Measurements from ENCODE around the gene PMIS2.
A peak's percentile ranks its signal among the peaks of the same experiment; 100 is the strongest.

Gene PMIS2

DNA sequence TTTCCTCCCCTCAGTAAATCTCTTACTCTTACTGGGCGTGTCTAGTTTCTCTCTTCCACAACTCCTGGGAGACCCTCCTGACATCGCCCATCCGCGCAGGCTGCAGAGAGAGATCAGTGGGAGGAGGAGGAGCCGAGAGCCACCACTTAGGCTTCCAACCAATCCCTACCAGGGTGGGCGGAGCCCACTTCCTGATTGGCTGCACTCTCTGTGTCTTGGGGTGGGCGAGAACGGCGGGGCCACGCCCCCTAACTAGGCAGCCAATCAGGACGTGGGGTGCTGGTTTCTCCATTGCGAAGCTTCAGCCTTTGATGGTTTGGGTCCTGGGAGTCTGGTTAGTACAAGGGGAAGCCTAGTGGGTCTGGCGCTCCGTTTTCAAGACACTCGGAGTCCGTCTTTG lies at the start of gene PMIS2:
Gene PMIS2 (plus strand): TSS at position 326 of the 400 bp plus-strand sequence. CDS start 87 bp downstream, outside the sequence.
- peak; percentile 64 for ATAC-seq
- TF ChIP-seq ZNF70 (CRISPR knock-in tag; IDR thresholded peaks at IDR 0.05) (no peak), TOX (CRISPR knock-in tag; IDR thresholded peaks at IDR 0.05; ENCODE audit: borderline replicate concordance) (no peak), ZFP3 (CRISPR knock-in tag; IDR thresholded peaks at IDR 0.05) (no peak), ISL1 (CRISPR knock-in tag; IDR thresholded peaks at IDR 0.05) (no peak), ESRRG (CRISPR knock-in tag; IDR thresholded peaks at IDR 0.05) (no peak), CSDC2 (CRISPR knock-in tag; IDR thresholded peaks at IDR 0.05) (no peak), ZC3H10 (CRISPR knock-in tag; IDR thresholded peaks at IDR 0.05) (no peak), SNAI2 (CRISPR knock-in tag; IDR thresholded peaks at IDR 0.05) (no peak), GLIS3 (CRISPR knock-in tag; IDR thresholded peaks at IDR 0.05) (no peak), PPARA (CRISPR knock-in tag; IDR thresholded peaks at IDR 0.05; ENCODE audit: borderline replicate concordance) (no peak), ZFP30 (CRISPR knock-in tag; IDR thresholded peaks at IDR 0.05) (no peak), OSR1 (CRISPR knock-in tag; IDR thresholded peaks at IDR 0.05) (no peak)

DNA sequence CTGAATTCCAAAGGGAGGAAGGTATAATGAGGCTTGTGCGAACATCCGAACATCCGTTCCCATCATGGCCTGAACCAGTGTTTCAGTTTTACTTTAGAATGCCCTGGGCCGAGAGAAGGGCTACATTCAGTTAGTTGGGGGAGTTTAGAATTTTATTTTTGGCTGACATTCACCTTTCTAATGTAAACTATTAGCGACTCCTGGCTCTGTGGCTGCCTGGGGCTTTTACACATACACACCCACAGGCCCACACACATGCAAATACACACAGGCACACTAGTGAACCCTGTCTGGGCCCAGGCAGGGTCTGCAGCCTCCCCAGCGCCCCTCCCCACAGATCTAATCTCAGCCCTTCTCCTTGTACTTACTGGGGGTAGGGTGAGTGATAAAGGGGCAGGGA lies 46.7 kb upstream of the PMIS2 start:
- TF ChIP-seq CSDC2 (CRISPR knock-in tag; IDR thresholded peaks at IDR 0.05): no peak
- TF ChIP-seq ZNF565 (CRISPR knock-in tag; conservative IDR thresholded peaks at IDR 0.05; ENCODE audit: low read depth): no peak
- TF ChIP-seq, protein P1, sequence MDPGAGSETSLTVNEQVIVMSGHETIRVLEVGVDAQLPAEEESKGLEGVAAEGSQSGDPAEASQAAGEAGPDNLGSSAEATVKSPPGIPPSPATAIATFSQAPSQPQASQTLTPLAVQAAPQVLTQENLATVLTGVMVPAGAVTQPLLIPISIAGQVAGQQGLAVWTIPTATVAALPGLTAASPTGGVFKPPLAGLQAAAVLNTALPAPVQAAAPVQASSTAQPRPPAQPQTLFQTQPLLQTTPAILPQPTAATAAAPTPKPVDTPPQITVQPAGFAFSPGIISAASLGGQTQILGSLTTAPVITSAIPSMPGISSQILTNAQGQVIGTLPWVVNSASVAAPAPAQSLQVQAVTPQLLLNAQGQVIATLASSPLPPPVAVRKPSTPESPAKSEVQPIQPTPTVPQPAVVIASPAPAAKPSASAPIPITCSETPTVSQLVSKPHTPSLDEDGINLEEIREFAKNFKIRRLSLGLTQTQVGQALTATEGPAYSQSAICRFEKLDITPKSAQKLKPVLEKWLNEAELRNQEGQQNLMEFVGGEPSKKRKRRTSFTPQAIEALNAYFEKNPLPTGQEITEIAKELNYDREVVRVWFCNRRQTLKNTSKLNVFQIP (CRISPR knock-in tag; IDR thresholded peaks at IDR 0.05; ENCODE audit: borderline replicate concordance, low read depth): no peak
- TF ChIP-seq, protein P2, sequence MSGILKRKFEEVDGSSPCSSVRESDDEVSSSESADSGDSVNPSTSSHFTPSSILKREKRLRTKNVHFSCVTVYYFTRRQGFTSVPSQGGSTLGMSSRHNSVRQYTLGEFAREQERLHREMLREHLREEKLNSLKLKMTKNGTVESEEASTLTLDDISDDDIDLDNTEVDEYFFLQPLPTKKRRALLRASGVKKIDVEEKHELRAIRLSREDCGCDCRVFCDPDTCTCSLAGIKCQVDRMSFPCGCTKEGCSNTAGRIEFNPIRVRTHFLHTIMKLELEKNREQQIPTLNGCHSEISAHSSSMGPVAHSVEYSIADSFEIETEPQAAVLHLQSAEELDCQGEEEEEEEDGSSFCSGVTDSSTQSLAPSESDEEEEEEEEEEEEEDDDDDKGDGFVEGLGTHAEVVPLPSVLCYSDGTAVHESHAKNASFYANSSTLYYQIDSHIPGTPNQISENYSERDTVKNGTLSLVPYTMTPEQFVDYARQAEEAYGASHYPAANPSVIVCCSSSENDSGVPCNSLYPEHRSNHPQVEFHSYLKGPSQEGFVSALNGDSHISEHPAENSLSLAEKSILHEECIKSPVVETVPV (CRISPR knock-in tag; IDR thresholded peaks at IDR 0.05): no peak
- no peak for TF ChIP-seq ISL1 (CRISPR knock-in tag; IDR thresholded peaks at IDR 0.05)
- TF ChIP-seq BACH2 (CRISPR knock-in tag; IDR thresholded peaks at IDR 0.05; ENCODE audit: borderline replicate concordance): no peak
- TF ChIP-seq ZFP3 (CRISPR knock-in tag; IDR thresholded peaks at IDR 0.05): no peak
- TF ChIP-seq, protein P3, sequence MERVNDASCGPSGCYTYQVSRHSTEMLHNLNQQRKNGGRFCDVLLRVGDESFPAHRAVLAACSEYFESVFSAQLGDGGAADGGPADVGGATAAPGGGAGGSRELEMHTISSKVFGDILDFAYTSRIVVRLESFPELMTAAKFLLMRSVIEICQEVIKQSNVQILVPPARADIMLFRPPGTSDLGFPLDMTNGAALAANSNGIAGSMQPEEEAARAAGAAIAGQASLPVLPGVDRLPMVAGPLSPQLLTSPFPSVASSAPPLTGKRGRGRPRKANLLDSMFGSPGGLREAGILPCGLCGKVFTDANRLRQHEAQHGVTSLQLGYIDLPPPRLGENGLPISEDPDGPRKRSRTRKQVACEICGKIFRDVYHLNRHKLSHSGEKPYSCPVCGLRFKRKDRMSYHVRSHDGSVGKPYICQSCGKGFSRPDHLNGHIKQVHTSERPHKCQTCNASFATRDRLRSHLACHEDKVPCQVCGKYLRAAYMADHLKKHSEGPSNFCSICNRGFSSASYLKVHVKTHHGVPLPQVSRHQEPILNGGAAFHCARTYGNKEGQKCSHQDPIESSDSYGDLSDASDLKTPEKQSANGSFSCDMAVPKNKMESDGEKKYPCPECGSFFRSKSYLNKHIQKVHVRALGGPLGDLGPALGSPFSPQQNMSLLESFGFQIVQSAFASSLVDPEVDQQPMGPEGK (CRISPR knock-in tag; IDR thresholded peaks at IDR 0.05; ENCODE audit: borderline replicate concordance): no peak
- TF ChIP-seq ESRRG (CRISPR knock-in tag; IDR thresholded peaks at IDR 0.05): no peak
- TF ChIP-seq GLIS3 (CRISPR knock-in tag; IDR thresholded peaks at IDR 0.05): no peak
- TF ChIP-seq ARNTL (CRISPR knock-in tag; IDR thresholded peaks at IDR 0.05; ENCODE audit: borderline replicate concordance, low read depth): no peak
- no peak for TF ChIP-seq ZNF8 (CRISPR knock-in tag; IDR thresholded peaks at IDR 0.05)
- TF ChIP-seq TCF4 (CRISPR knock-in tag; IDR thresholded peaks at IDR 0.05; ENCODE audit: borderline replicate concordance): no peak
- no peak for TF ChIP-seq ZC3H10 (CRISPR knock-in tag; IDR thresholded peaks at IDR 0.05)
- TF ChIP-seq ZFP30 (CRISPR knock-in tag; IDR thresholded peaks at IDR 0.05): no peak
- no peak for TF ChIP-seq OSR1 (CRISPR knock-in tag; IDR thresholded peaks at IDR 0.05)
- ATAC-seq: no peak

DNA sequence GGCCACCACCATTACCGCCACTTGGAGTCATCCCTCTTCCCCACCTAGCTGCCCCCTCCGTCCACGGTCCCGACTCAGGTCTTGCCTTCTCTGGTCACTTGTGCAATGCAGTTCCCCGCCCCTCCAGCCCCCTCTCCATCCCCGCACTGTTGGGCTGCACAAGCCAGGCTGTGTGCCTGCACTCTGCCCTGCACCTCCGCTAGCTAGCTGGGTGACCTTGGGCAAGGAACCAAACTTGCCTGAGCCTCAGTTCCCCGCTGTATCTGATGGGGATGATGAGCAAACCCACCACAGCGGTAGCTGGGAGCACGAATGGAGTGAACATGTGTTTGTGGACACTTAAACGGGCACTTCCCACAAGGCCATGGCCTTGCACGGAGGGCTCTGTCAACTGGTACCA lies 46.1 kb upstream of the PMIS2 start:
- no peak for TF ChIP-seq CSDC2 (CRISPR knock-in tag; IDR thresholded peaks at IDR 0.05)
- TF ChIP-seq BACH2 (CRISPR knock-in tag; IDR thresholded peaks at IDR 0.05; ENCODE audit: borderline replicate concordance): no peak
- TF ChIP-seq OSR1 (CRISPR knock-in tag; IDR thresholded peaks at IDR 0.05): no peak
- TF ChIP-seq, protein P1 (CRISPR knock-in tag; IDR thresholded peaks at IDR 0.05; ENCODE audit: borderline replicate concordance, low read depth): no peak
- TF ChIP-seq ZNF565 (CRISPR knock-in tag; conservative IDR thresholded peaks at IDR 0.05; ENCODE audit: low read depth): no peak
- no peak for TF ChIP-seq SNAI2 (CRISPR knock-in tag; IDR thresholded peaks at IDR 0.05)
- TF ChIP-seq ZC3H10 (CRISPR knock-in tag; IDR thresholded peaks at IDR 0.05): no peak
- ATAC-seq: no peak

DNA sequence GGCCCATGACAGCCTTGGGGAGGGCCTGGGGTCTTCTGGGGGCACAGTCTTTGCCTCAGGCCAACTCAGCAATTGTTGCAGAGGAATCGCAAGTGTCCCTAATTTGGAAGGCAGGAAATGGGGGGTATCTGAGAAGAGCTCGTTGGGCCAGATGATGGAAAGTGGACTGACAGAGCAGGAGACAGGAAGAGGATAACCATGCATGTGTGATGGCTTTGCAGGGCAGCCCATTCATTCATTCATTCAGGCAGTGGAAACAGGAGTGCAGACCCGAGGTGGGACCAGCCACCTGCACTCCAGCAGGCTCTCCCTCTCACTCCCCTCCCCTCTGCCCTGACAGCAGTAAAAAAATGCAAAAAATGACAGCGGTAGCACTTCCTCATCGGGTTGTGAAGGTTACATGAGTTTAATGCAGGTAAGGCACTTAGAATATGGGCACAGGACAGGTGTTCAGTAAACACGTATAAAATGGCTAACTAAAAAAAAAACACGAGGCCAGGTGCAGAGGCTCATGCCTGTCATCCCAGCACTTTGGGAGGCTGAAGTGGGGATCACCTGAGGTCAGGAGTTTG lies 45.5 kb upstream of the PMIS2 start:
- TF ChIP-seq ESRRG (CRISPR knock-in tag; IDR thresholded peaks at IDR 0.05) (no peak), OSR1 (CRISPR knock-in tag; IDR thresholded peaks at IDR 0.05) (no peak), ZFP30 (CRISPR knock-in tag; IDR thresholded peaks at IDR 0.05) (no peak), ZFP3 (CRISPR knock-in tag; IDR thresholded peaks at IDR 0.05) (no peak), BACH2 (CRISPR knock-in tag; IDR thresholded peaks at IDR 0.05; ENCODE audit: borderline replicate concordance) (no peak), ISL1 (CRISPR knock-in tag; IDR thresholded peaks at IDR 0.05) (no peak), TOX (CRISPR knock-in tag; IDR thresholded peaks at IDR 0.05; ENCODE audit: borderline replicate concordance) (no peak)
- TF ChIP-seq, protein P3 (CRISPR knock-in tag; IDR thresholded peaks at IDR 0.05; ENCODE audit: borderline replicate concordance): no peak
- TF ChIP-seq, protein P4, sequence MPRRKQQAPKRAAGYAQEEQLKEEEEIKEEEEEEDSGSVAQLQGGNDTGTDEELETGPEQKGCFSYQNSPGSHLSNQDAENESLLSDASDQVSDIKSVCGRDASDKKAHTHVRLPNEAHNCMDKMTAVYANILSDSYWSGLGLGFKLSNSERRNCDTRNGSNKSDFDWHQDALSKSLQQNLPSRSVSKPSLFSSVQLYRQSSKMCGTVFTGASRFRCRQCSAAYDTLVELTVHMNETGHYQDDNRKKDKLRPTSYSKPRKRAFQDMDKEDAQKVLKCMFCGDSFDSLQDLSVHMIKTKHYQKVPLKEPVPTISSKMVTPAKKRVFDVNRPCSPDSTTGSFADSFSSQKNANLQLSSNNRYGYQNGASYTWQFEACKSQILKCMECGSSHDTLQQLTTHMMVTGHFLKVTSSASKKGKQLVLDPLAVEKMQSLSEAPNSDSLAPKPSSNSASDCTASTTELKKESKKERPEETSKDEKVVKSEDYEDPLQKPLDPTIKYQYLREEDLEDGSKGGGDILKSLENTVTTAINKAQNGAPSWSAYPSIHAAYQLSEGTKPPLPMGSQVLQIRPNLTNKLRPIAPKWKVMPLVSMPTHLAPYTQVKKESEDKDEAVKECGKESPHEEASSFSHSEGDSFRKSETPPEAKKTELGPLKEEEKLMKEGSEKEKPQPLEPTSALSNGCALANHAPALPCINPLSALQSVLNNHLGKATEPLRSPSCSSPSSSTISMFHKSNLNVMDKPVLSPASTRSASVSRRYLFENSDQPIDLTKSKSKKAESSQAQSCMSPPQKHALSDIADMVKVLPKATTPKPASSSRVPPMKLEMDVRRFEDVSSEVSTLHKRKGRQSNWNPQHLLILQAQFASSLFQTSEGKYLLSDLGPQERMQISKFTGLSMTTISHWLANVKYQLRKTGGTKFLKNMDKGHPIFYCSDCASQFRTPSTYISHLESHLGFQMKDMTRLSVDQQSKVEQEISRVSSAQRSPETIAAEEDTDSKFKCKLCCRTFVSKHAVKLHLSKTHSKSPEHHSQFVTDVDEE (CRISPR knock-in tag; IDR thresholded peaks at IDR 0.05): no peak
- ATAC-seq: no peak

All from SK-N-SH treated with all-trans-retinoic acid at 6 μM for 48 hours (cell line).